ENCODE results near the gene WNK2.

WNK2 gene

DNA sequence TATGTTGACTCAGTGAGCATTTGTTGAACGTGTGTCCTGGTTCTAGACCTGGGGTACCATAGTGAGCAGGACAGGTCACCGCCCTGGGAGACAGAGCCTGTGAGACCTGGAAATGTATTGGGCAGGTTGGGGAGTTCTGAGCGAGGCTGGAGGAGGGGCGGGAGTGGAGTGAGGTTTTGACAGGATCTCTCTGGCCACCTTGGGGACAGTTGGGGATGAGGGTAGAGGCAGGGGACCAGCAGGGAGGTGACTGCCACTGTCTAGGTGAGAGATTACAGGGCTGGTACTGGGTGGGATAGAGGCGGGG is 7.4 kb downstream of the WNK2 start:
- Histone ChIP-seq H3K36me3 (ENCODE audit: control insufficient read depth in 2 of 2, insufficient read depth in 1 of 2, low read length in 2 of 2) (peaks cover 0 to 3% of the 10 kb centered on the region in 2 experiments; a peak in 1 of 3 replicates), H3K4me3 (ENCODE audit: low read depth, low read length) (no peak overlapping the region), H3K27ac (ENCODE audit: extremely low read depth, low read depth, low read length) (no peak overlapping the region), H3K4me1 (ENCODE audit: control insufficient read depth, insufficient read depth, low read length) (peaks cover 3% of the 10 kb centered on the region; the same call in 1 of the 2 replicates), H3K9me3 (ENCODE audit: control insufficient read depth, insufficient read depth, low read depth, low read length) (no peaks in the 10 kb centered on the region)
- TF ChIP-seq ZNF335 (tag by site-specific recombination; conservative IDR thresholded peaks at IDR 0.05) (no peak), ZNF132 (tag by site-specific recombination; IDR thresholded peaks at IDR 0.05; ENCODE audit: borderline replicate concordance) (no peak), BCL11A (tag by site-specific recombination; IDR thresholded peaks at IDR 0.05; ENCODE audit: low read depth) (no peak), ZNF138 (tag by site-specific recombination; IDR thresholded peaks at IDR 0.05; ENCODE audit: borderline replicate concordance) (no peak), SP2 (tag by site-specific recombination; IDR thresholded peaks at IDR 0.05) (no peak), ZNF623 (tag by site-specific recombination; IDR thresholded peaks at IDR 0.05) (no peak), ZNF544 (tag by site-specific recombination; IDR thresholded peaks at IDR 0.05) (no peak), SETDB1 (IDR thresholded peaks at IDR 0.05; ENCODE audit: insufficient read length, low read length) (no peak), ZNF423 (tag by site-specific recombination; IDR thresholded peaks at IDR 0.05) (no peak), ZNF157 (tag by site-specific recombination; IDR thresholded peaks at IDR 0.05) (no peak), KLF10 (tag by site-specific recombination; IDR thresholded peaks at IDR 0.05) (no peak), ZNF48 (tag by site-specific recombination; IDR thresholded peaks at IDR 0.05) (no peak), ZNF654 (tag by site-specific recombination; IDR thresholded peaks at IDR 0.05; ENCODE audit: low read depth) (no peak)
- TF ChIP-seq, protein P1, sequence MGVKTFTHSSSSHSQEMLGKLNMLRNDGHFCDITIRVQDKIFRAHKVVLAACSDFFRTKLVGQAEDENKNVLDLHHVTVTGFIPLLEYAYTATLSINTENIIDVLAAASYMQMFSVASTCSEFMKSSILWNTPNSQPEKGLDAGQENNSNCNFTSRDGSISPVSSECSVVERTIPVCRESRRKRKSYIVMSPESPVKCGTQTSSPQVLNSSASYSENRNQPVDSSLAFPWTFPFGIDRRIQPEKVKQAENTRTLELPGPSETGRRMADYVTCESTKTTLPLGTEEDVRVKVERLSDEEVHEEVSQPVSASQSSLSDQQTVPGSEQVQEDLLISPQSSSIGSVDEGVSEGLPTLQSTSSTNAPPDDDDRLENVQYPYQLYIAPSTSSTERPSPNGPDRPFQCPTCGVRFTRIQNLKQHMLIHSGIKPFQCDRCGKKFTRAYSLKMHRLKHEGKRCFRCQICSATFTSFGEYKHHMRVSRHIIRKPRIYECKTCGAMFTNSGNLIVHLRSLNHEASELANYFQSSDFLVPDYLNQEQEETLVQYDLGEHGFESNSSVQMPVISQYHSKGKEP (tag by site-specific recombination; IDR thresholded peaks at IDR 0.05) = no peak
- TF ChIP-seq, protein P2, sequence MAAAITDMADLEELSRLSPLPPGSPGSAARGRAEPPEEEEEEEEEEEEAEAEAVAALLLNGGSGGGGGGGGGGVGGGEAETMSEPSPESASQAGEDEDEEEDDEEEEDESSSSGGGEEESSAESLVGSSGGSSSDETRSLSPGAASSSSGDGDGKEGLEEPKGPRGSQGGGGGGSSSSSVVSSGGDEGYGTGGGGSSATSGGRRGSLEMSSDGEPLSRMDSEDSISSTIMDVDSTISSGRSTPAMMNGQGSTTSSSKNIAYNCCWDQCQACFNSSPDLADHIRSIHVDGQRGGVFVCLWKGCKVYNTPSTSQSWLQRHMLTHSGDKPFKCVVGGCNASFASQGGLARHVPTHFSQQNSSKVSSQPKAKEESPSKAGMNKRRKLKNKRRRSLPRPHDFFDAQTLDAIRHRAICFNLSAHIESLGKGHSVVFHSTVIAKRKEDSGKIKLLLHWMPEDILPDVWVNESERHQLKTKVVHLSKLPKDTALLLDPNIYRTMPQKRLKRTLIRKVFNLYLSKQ (tag by site-specific recombination; IDR thresholded peaks at IDR 0.05; ENCODE audit: borderline replicate concordance) = no peak
- TF ChIP-seq, protein P3, sequence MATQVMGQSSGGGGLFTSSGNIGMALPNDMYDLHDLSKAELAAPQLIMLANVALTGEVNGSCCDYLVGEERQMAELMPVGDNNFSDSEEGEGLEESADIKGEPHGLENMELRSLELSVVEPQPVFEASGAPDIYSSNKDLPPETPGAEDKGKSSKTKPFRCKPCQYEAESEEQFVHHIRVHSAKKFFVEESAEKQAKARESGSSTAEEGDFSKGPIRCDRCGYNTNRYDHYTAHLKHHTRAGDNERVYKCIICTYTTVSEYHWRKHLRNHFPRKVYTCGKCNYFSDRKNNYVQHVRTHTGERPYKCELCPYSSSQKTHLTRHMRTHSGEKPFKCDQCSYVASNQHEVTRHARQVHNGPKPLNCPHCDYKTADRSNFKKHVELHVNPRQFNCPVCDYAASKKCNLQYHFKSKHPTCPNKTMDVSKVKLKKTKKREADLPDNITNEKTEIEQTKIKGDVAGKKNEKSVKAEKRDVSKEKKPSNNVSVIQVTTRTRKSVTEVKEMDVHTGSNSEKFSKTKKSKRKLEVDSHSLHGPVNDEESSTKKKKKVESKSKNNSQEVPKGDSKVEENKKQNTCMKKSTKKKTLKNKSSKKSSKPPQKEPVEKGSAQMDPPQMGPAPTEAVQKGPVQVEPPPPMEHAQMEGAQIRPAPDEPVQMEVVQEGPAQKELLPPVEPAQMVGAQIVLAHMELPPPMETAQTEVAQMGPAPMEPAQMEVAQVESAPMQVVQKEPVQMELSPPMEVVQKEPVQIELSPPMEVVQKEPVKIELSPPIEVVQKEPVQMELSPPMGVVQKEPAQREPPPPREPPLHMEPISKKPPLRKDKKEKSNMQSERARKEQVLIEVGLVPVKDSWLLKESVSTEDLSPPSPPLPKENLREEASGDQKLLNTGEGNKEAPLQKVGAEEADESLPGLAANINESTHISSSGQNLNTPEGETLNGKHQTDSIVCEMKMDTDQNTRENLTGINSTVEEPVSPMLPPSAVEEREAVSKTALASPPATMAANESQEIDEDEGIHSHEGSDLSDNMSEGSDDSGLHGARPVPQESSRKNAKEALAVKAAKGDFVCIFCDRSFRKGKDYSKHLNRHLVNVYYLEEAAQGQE (tag by site-specific recombination; IDR thresholded peaks at IDR 0.05) = no peak
- TF ChIP-seq, protein P4, sequence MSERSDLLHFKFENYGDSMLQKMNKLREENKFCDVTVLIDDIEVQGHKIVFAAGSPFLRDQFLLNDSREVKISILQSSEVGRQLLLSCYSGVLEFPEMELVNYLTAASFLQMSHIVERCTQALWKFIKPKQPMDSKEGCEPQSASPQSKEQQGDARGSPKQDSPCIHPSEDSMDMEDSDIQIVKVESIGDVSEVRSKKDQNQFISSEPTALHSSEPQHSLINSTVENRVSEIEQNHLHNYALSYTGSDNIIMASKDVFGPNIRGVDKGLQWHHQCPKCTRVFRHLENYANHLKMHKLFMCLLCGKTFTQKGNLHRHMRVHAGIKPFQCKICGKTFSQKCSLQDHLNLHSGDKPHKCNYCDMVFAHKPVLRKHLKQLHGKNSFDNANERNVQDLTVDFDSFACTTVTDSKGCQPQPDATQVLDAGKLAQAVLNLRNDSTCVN (tag by site-specific recombination; optimal IDR thresholded peaks at IDR 0.05) = no peak
- ChIA-PET POLR2A (no interaction called here), CTCF (no interaction called here)

DNA sequence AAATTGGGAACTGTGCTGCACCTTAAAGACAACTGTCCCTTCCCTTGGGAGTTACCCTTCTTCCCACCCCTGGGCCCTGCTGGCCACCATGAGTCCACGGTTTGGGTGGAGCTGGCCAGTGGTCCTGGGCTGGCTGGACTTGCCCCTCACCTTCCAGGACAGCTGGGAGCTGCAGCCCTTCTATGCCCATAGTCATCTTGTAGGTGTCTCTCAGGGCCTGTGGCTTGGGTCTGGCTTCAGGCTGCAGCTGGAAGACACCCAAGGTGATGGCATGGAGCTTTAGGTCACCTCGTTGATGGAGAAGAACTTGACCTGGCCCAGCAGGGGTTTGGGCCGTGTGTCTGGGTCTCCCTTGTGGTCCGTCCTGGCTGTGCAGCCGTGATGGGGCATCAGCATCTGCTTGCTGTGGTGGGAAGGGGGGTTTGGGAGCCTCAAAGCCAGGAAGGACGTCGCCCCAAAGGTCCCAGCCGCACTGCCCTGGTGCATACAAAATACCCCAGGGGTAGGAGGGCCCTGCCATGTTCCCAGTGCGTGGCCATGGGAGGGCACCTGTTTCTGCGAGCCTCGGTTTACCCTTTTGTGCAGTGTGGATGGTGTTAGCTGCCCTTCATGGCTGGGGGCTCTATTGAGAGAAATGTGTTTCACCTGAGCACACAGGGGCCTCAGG is 8.9 kb downstream of the WNK2 start:
- Histone ChIP-seq H3K4me1 (ENCODE audit: control insufficient read depth, insufficient read depth, low read length) (peaks cover 3% of the 10 kb centered on the region; the same call in 1 of the 2 replicates), H3K27ac (ENCODE audit: extremely low read depth, low read depth, low read length) (no peak overlapping the region), H3K4me3 (ENCODE audit: low read depth, low read length) (no peak overlapping the region), H3K9me3 (ENCODE audit: control insufficient read depth, insufficient read depth, low read depth, low read length) (no peaks in the 10 kb centered on the region), H3K36me3 (ENCODE audit: control insufficient read depth in 2 of 2, insufficient read depth in 1 of 2, low read length in 2 of 2) (peaks cover 0 to 3% of the 10 kb centered on the region in 2 experiments; a peak in 1 of 3 replicates)
- POLR2A ChIA-PET = no interaction called here
- CTCF ChIA-PET = interaction anchor here (0.8 to 1.9 kb wide), 2 partner anchors 110 to 120 kb away, joined by 3 to 6 read pairs; no protein-coding TSS in a partner anchor
- TF ChIP-seq HOXD13 (CRISPR knock-in tag; IDR thresholded peaks at IDR 0.05; ENCODE audit: borderline replicate concordance) (no peak), KLF1 (tag by site-specific recombination; IDR thresholded peaks at IDR 0.05) (no peak), SP3 (tag by site-specific recombination; IDR thresholded peaks at IDR 0.05) (no peak), ZBTB20 (tag by site-specific recombination; IDR thresholded peaks at IDR 0.05) (no peak), ZIC2 (tag by site-specific recombination; IDR thresholded peaks at IDR 0.05) (no peak), ZNF585B (tag by site-specific recombination; IDR thresholded peaks at IDR 0.05) (no peak), ZNF155 (tag by site-specific recombination; IDR thresholded peaks at IDR 0.05) (no peak)
- TF ChIP-seq, protein P5, sequence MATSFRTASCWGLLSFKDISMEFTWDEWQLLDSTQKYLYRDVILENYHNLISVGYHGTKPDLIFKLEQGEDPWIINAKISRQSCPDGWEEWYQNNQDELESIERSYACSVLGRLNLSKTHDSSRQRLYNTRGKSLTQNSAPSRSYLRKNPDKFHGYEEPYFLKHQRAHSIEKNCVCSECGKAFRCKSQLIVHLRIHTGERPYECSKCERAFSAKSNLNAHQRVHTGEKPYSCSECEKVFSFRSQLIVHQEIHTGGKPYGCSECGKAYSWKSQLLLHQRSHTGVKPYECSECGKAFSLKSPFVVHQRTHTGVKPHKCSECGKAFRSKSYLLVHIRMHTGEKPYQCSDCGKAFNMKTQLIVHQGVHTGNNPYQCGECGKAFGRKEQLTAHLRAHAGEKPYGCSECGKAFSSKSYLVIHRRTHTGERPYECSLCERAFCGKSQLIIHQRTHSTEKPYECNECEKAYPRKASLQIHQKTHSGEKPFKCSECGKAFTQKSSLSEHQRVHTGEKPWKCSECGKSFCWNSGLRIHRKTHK (tag by site-specific recombination; IDR thresholded peaks at IDR 0.05) = no peak
- TF ChIP-seq, protein P6, sequence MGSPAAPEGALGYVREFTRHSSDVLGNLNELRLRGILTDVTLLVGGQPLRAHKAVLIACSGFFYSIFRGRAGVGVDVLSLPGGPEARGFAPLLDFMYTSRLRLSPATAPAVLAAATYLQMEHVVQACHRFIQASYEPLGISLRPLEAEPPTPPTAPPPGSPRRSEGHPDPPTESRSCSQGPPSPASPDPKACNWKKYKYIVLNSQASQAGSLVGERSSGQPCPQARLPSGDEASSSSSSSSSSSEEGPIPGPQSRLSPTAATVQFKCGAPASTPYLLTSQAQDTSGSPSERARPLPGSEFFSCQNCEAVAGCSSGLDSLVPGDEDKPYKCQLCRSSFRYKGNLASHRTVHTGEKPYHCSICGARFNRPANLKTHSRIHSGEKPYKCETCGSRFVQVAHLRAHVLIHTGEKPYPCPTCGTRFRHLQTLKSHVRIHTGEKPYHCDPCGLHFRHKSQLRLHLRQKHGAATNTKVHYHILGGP (tag by site-specific recombination; IDR thresholded peaks at IDR 0.05) = no peak

All from HEK293 (cell line).